Keratinocyte (primary cell): Measurements from ENCODE around the gene TAMM41. TPM values are rescaled to one million over a fixed set of nuclear protein-coding genes. Genes with fewer than 3 reads are reported as not detected.
"Not testable (repeated sequence)": the region's sequence is repeated elsewhere in the genome, so short reads cannot be mapped to it uniquely, and the experiment has no call there.

Experiments
- DNase-seq: peaks from one replicate; pipeline ENCODE4 v3.0.0-alpha.2; 2011; ENCODE audit warnings: low read depth, missing footprints, low spot score
- FAIRE-seq: peaks from 2 replicates; lab custom pipeline; 2011; peaks lifted over from hg19 to GRCh38; lab: Jason Lieb, UNC
- H2AFZ ChIP-seq: 2 replicates; pipeline ENCODE4 v1.6.0; 2012; ENCODE audit warnings: low read length, control low read depth, inconsistent platforms; ENCODE audit not compliant: control insufficient read depth
- H3K27ac ChIP-seq: 2 replicates; pipeline ENCODE4 v1.5.1; 2011; ENCODE audit warnings: low read length; ENCODE audit not compliant: control insufficient read depth, insufficient read depth
- H3K27me3 ChIP-seq: 3 replicates; pipeline ENCODE4 v1.6.0; 2011; ENCODE audit warnings: low read length; ENCODE audit not compliant: control insufficient read depth, insufficient read depth; ENCODE audit errors: extremely low read depth
- H3K36me3 ChIP-seq, 2 experiments: 2 replicates in 1 of 2; 3 replicates in 1 of 2; pipeline ENCODE4 v1.5.1; 2011; ENCODE audit warnings: low read length in 2 of 2, mild to moderate bottlenecking in 1 of 2; ENCODE audit not compliant: control insufficient read depth in 2 of 2, insufficient read depth in 2 of 2; ENCODE audit errors: extremely low read depth in 1 of 2
- H3K4me1 ChIP-seq: 3 replicates; pipeline ENCODE4 v1.5.1; 2011; ENCODE audit warnings: low read length; ENCODE audit not compliant: control insufficient read depth, insufficient read depth; ENCODE audit errors: extremely low read depth
- H3K4me2 ChIP-seq: 3 replicates; pipeline ENCODE4 v1.6.0; 2011; ENCODE audit warnings: low read depth, low read length; ENCODE audit not compliant: control insufficient read depth, insufficient read depth; ENCODE audit errors: extremely low read depth
- H3K4me3 ChIP-seq, 3 experiments: fragments of 200-600 bp in 1 of 3; sonication (generic) in 1 of 3; 2 replicates in 2 of 3; 3 replicates in 1 of 3; pipeline ENCODE4 v1.5.1; 2011 to 2016; ENCODE audit warnings: low read length in 3 of 3, mild to moderate bottlenecking in 3 of 3, control low read depth in 2 of 3, inconsistent platforms in 1 of 3, low read depth in 1 of 3, mixed read lengths in 1 of 3, mixed run types in 1 of 3, moderate library complexity in 1 of 3; ENCODE audit not compliant: control insufficient read depth in 2 of 3, insufficient read depth in 2 of 3; ENCODE audit errors: extremely low read depth in 1 of 3
- H3K79me2 ChIP-seq: 2 replicates; pipeline ENCODE4 v1.6.0; 2012; ENCODE audit warnings: low read length; ENCODE audit not compliant: control insufficient read depth, insufficient read depth
- H3K9ac ChIP-seq: 3 replicates; pipeline ENCODE4 v1.6.0; 2011; ENCODE audit warnings: low read length; ENCODE audit not compliant: control insufficient read depth, insufficient read depth; ENCODE audit errors: extremely low read depth
- H3K9me1 ChIP-seq: 3 replicates; pipeline ENCODE4 v1.6.0; 2011; ENCODE audit warnings: low read length; ENCODE audit not compliant: control insufficient read depth, insufficient read depth; ENCODE audit errors: extremely low read depth
- H3K9me3 ChIP-seq: 2 replicates; pipeline ENCODE4 v1.5.1; 2012; ENCODE audit warnings: low read depth, low read length; ENCODE audit not compliant: control insufficient read depth
- H4K20me1 ChIP-seq: 3 replicates; pipeline ENCODE4 v1.6.0; 2011; ENCODE audit warnings: low read length; ENCODE audit not compliant: control insufficient read depth, insufficient read depth; ENCODE audit errors: extremely low read depth
- CTCF ChIP-seq, 3 experiments: IDR thresholded peaks in 1 of 3; conservative IDR thresholded peaks in 1 of 3; optimal IDR thresholded peaks in 1 of 3; 2 replicates in 2 of 3; 3 replicates in 1 of 3; pipeline versions ENCODE3 to v1.5.1; 2011; ENCODE audit warnings: low read length in 3 of 3, mild to moderate bottlenecking in 3 of 3, moderate library complexity in 2 of 3, control low read depth in 1 of 3, inconsistent platforms in 1 of 3; ENCODE audit not compliant: insufficient read depth in 2 of 3; ENCODE audit errors: extremely low read depth in 1 of 3
- EZH2 ChIP-seq: IDR thresholded peaks from one replicate; pipeline ENCODE4 v1.6.1; 2012; ENCODE audit warnings: inconsistent platforms, mild to moderate bottlenecking, low read length, moderate library complexity
- dilution Hi-C: fragments of 300-500 bp; cut with MboI; formaldehyde crosslinking; loops from one replicate; pipeline ENCODE4 v1.7.0; 2020; ENCODE audit warnings: low sequenced_read_pairs; ENCODE audit not compliant: extremely low pct_ligation_motif_present
- polyA plus RNA-seq, 5 experiments: library from polyadenylated mRNA; depleted of rRNA in 3 of 5; stranded (reverse) in 3 of 5; stranded (forward) in 1 of 5; unstranded in 1 of 5; fragments of >200 nt; gene quantifications; 1 replicate in 1 of 5; 2 replicates in 3 of 5; 3 replicates in 1 of 5; pipeline versions ENCODE4 v1.2.1 to v1.2.3, GENCODE V29; 2011 to 2012; ENCODE audit warnings: missing spikeins in 2 of 5, low read depth in 1 of 5, low replicate concordance in 1 of 5

The TAMM41 gene
- polyA plus RNA-seq, 1 donor (not counting 4 experiments of a cell fraction or from before 2014, with no cell fraction given) = 22.9 TPM

- Histone ChIP-seq H3K79me2 (no peaks in the 10 kb centered on the region), H2AFZ (no peak overlapping the region), H3K9me3 (no peaks in the 10 kb centered on the region), H3K27ac (no peak overlapping the region), H3K4me2 (no peak overlapping the region), H3K36me3 (no peaks in the 10 kb centered on the region), H3K9me1 (no peaks in the 10 kb centered on the region), H3K4me1 (no peaks in the 10 kb centered on the region), H3K27me3 (peaks cover 9% of the 10 kb centered on the region), H3K9ac (no peak overlapping the region), H3K4me3 (no peak overlapping the region), H4K20me1 (no peaks in the 10 kb centered on the region)
- TF ChIP-seq EZH2 (no peak), CTCF (optimal IDR thresholded peaks at IDR 0.05 in 1 of 3, IDR thresholded peaks at IDR 0.05 in 1 of 3, conservative IDR thresholded peaks at IDR 0.05 in 1 of 3; ENCODE audit: extremely low read depth in 1 of 3, insufficient read depth in 2 of 3, low read length in 3 of 3) (no peak)
- no peak for DNase-seq
- no peak for FAIRE-seq
- dilution Hi-C loops = no loop called here
Observed at GRCh38 chr3:11757441-11757875, 89.2 kb downstream of the TAMM41 start.

- no peak for FAIRE-seq
- dilution Hi-C loops = no loop called here
- Histone ChIP-seq H3K4me2 (no peak overlapping the region), H3K27ac (no peak overlapping the region), H3K4me1 (no peaks in the 10 kb centered on the region), H3K9me3 (no peaks in the 10 kb centered on the region), H3K4me3 (no peak overlapping the region), H2AFZ (no peak overlapping the region), H3K79me2 (no peaks in the 10 kb centered on the region), H4K20me1 (no peaks in the 10 kb centered on the region), H3K27me3 (peaks cover 9% of the 10 kb centered on the region), H3K9me1 (no peaks in the 10 kb centered on the region), H3K36me3 (no peaks in the 10 kb centered on the region), H3K9ac (no peak overlapping the region)
- no peak for TF ChIP-seq EZH2
- TF ChIP-seq CTCF (optimal IDR thresholded peaks at IDR 0.05 in 1 of 3, IDR thresholded peaks at IDR 0.05 in 1 of 3, conservative IDR thresholded peaks at IDR 0.05 in 1 of 3; ENCODE audit: extremely low read depth in 1 of 3, insufficient read depth in 2 of 3, low read length in 3 of 3) = no peak
- no peak for DNase-seq
Observed at GRCh38 chr3:11755276-11755675, 91.4 kb downstream of the TAMM41 start.

- H3K4me3 ChIP-seq, H3K9me3 ChIP-seq, H4K20me1 ChIP-seq, H3K4me1 ChIP-seq, H3K27me3 ChIP-seq, H3K79me2 ChIP-seq, H3K9me1 ChIP-seq, H2AFZ ChIP-seq, H3K36me3 ChIP-seq, H3K27ac ChIP-seq, DNase-seq, H3K9ac ChIP-seq, FAIRE-seq, dilution Hi-C loops, H3K4me2 ChIP-seq: not testable (repeated sequence)
Observed at GRCh38 chr3:11752254-11752653, 94.4 kb downstream of the TAMM41 start.

- H3K4me2 ChIP-seq, H2AFZ ChIP-seq, H3K9ac ChIP-seq, H3K4me1 ChIP-seq, H3K79me2 ChIP-seq, H3K4me3 ChIP-seq, dilution Hi-C loops, H3K9me1 ChIP-seq, H3K36me3 ChIP-seq, DNase-seq, H4K20me1 ChIP-seq, H3K27ac ChIP-seq, H3K9me3 ChIP-seq, H3K27me3 ChIP-seq, FAIRE-seq: not testable (repeated sequence)
Observed at GRCh38 chr3:11748306-11748705, 98.4 kb downstream of the TAMM41 start.
